Measurements from ENCODE around the gene RAD51B.

The RAD51B gene

GRCh38 chr14:68685419-68686204, 866.0 kb downstream of the RAD51B start:
- DNase-seq (ENCODE audit: low read depth): peak; percentile 91
- no peak overlapping the region for H3K4me3 ChIP-seq (ENCODE audit: low read depth, low read length)
- TF ChIP-seq CTCF (IDR thresholded peaks at IDR 0.05; ENCODE audit: insufficient read depth, low read depth, low read length, missing control alignments): no peak

GRCh38 chr14:68686205-68686465, 866.6 kb downstream of the RAD51B start:
- no peak for DNase-seq (ENCODE audit: low read depth)
- TF ChIP-seq CTCF (IDR thresholded peaks at IDR 0.05; ENCODE audit: insufficient read depth, low read depth, low read length, missing control alignments): no peak
- H3K4me3 ChIP-seq (ENCODE audit: low read depth, low read length): no peak overlapping the region

- no peak for DNase-seq (ENCODE audit: low read depth)
- no peak for TF ChIP-seq CTCF (IDR thresholded peaks at IDR 0.05; ENCODE audit: insufficient read depth, low read depth, low read length, missing control alignments)
- H3K4me3 ChIP-seq (ENCODE audit: low read depth, low read length): no peak overlapping the region
Measured at GRCh38 chr14:68686724-68687123, 867.1 kb downstream of the RAD51B start.

- DNase-seq (ENCODE audit: low read depth): no peak
- no peak for TF ChIP-seq CTCF (IDR thresholded peaks at IDR 0.05; ENCODE audit: insufficient read depth, low read depth, low read length, missing control alignments)
- no peak overlapping the region for H3K4me3 ChIP-seq (ENCODE audit: low read depth, low read length)
Measured at GRCh38 chr14:68687746-68688145, 868.2 kb downstream of the RAD51B start.

GRCh38 chr14:68688872-68689371, 869.3 kb downstream of the RAD51B start:
- peak; percentile 44 for DNase-seq (ENCODE audit: low read depth)
- no peak for TF ChIP-seq CTCF (IDR thresholded peaks at IDR 0.05; ENCODE audit: insufficient read depth, low read depth, low read length, missing control alignments)

GRCh38 chr14:68689511-68689910, 869.9 kb downstream of the RAD51B start:
- no peak for TF ChIP-seq CTCF (IDR thresholded peaks at IDR 0.05; ENCODE audit: insufficient read depth, low read depth, low read length, missing control alignments)
- DNase-seq (ENCODE audit: low read depth): no peak
- no peak overlapping the region for H3K4me3 ChIP-seq (ENCODE audit: low read depth, low read length)

More at GRCh38 chr14:68688872-68689371, 869.3 kb downstream of the RAD51B start:
- no peak overlapping the region for H3K4me3 ChIP-seq (ENCODE audit: low read depth, low read length)

All from GM12865 (cell line).